BLaER1 (cell line): ENCODE results near the gene MUSK.
"Not testable (repeated sequence)": the region's sequence is repeated elsewhere in the genome, so short reads cannot be mapped to it uniquely, and the experiment has no call there.

ENCODE experiments used
- H3K27ac ChIP-seq: shearing (Covaris generic); formaldehyde crosslinking; 2 replicates; pipeline ENCODE4 v1.8.1; 2022
- H3K27me3 ChIP-seq: shearing (Covaris generic); formaldehyde crosslinking; 2 replicates; pipeline ENCODE4 v1.8.1; 2022
- H3K36me3 ChIP-seq: shearing (Covaris generic); formaldehyde crosslinking; 2 replicates; pipeline ENCODE4 v1.8.1; 2022
- H3K4me1 ChIP-seq: shearing (Covaris generic); formaldehyde crosslinking; 2 replicates; pipeline ENCODE4 v1.8.1; 2022
- H3K4me2 ChIP-seq: shearing (Covaris generic); formaldehyde crosslinking; 2 replicates; pipeline ENCODE4 v1.8.1; 2022
- H3K4me3 ChIP-seq: shearing (Covaris generic); formaldehyde crosslinking; 2 replicates; pipeline ENCODE4 v1.8.1; 2022
- H3K9ac ChIP-seq: shearing (Covaris generic); formaldehyde crosslinking; 2 replicates; pipeline ENCODE4 v1.8.1; 2022
- H3K9me3 ChIP-seq: shearing (Covaris generic); formaldehyde crosslinking; 2 replicates; pipeline ENCODE4 v1.8.1; 2022
- H4K20me1 ChIP-seq: shearing (Covaris generic); formaldehyde crosslinking; 2 replicates; pipeline ENCODE4 v1.8.1; 2022
- Cebpa-rat ChIP-seq: shearing (Covaris generic); IDR thresholded peaks from 2 replicates; pipeline ENCODE4 v1.8.1; 2022

Gene MUSK

DNA sequence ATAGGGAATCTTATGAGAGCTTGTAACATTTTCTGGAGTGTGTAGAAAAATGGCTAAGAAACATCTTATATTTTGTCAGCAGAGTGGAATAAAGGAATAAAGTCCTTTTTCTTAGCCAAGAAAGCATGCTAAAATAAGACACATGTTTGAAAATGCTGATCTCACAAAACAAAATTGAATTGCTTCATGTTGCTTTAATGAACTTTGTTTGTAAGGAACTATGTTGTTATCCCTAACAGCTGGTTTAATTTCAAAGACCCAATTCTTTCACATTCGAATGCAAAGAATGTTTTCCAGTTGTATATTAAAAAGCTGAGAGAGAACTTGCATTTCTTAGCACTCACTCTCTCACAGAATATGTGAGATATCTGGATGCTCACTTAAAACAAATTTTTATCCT is 107.6 kb downstream of the MUSK start:
- Histone ChIP-seq H4K20me1 (no peaks in the 10 kb centered on the region), H3K9ac (no peak overlapping the region), H3K27ac (no peak overlapping the region), H3K4me2 (no peak overlapping the region), H3K4me1 (no peaks in the 10 kb centered on the region), H3K27me3 (no peaks in the 10 kb centered on the region), H3K9me3 (no peaks in the 10 kb centered on the region), H3K4me3 (no peak overlapping the region), H3K36me3 (no peaks in the 10 kb centered on the region)
- no peak for TF ChIP-seq Cebpa-rat

DNA sequence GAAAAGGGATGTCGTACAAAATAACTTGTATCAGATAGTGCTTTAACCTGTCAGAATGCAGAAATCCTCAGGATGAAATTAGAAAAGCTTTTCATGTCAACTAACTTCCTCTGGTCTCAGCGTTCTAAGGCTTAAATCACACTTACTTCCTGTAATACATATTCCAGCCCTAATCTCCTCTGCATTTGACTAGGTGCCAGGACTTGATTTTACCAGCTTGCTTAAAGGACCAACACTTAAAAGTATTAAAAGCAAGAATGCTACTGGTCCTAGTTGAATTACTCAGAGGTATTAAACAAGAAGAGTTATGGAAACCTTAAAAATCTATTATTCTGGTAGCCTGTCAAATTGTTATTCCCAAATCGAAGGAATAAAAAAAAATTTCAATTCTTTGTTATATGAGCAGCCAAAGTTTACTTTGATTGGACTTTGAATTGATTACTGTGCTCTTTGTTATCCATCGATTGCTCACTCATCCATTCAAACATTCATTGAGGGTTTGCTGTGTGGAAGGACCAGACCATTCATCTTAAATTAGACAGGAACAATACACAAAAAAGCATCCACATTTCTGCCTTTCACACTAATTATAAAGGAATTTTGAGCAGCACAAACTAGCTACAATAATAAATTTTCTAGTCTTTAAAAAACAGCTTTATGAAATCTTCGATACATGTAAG is 108.7 kb downstream of the MUSK start:
- no peaks in the 10 kb centered on the region for H3K4me1 ChIP-seq
- H3K4me2 ChIP-seq, result no peak overlapping the region
- no peaks in the 10 kb centered on the region for H4K20me1 ChIP-seq
- H3K36me3 ChIP-seq, result no peaks in the 10 kb centered on the region
- no peak overlapping the region for H3K9ac ChIP-seq
- no peaks in the 10 kb centered on the region for H3K9me3 ChIP-seq
- no peaks in the 10 kb centered on the region for H3K27me3 ChIP-seq
- TF ChIP-seq Cebpa-rat, result no peak
- no peak overlapping the region for H3K27ac ChIP-seq
- H3K4me3 ChIP-seq, result no peak overlapping the region

DNA sequence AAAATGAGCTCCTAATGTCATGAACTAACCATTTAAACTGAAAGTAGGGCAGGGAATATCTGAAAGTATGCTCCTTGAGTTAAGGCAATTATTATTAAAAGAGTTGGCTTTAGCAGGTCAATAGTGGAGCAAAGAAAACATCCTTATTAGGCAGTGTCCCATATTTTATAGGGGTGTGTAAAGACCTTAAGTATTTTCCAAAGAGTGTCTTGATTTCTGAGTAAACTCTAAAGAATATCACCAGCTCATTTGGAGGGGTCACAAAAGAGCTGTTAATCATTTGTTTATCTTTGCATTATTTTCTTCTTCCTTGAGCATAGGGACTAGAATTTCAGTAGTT is 109.3 kb downstream of the MUSK start:
- H3K4me3 ChIP-seq, result no peak overlapping the region
- H4K20me1 ChIP-seq, result no peaks in the 10 kb centered on the region
- no peaks in the 10 kb centered on the region for H3K27me3 ChIP-seq
- H3K36me3 ChIP-seq, result no peaks in the 10 kb centered on the region
- TF ChIP-seq Cebpa-rat, result no peak
- no peaks in the 10 kb centered on the region for H3K4me1 ChIP-seq
- H3K9ac ChIP-seq, result no peak overlapping the region
- H3K27ac ChIP-seq, result no peak overlapping the region
- no peak overlapping the region for H3K4me2 ChIP-seq
- no peaks in the 10 kb centered on the region for H3K9me3 ChIP-seq

DNA sequence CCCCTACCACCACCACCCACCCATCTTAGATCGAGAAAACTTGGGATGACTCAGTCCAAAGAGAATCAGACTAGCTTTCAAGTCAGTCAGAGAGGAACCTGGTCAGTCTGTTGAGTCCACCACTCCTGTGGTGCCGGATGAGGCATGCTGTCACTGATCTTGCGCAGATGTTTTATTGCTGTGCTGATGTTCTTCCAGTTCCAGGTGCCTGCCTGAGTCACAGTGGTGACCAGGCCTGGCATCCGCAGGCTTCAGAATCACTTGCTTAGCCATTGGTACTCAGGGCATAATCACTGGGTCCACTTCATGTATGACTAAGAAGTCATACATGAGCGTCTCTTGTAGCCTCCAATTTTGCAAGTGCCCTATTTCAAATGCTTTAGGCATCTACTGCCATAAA is 114.1 kb downstream of the MUSK start:
- Histone ChIP-seq H3K27ac (no peak overlapping the region), H3K9me3 (no peaks in the 10 kb centered on the region), H3K4me1 (no peaks in the 10 kb centered on the region), H3K9ac (no peak overlapping the region), H3K27me3 (no peaks in the 10 kb centered on the region), H3K36me3 (no peaks in the 10 kb centered on the region), H3K4me3 (no peak overlapping the region), H4K20me1 (no peaks in the 10 kb centered on the region), H3K4me2 (no peak overlapping the region)
- no peak for TF ChIP-seq Cebpa-rat

DNA sequence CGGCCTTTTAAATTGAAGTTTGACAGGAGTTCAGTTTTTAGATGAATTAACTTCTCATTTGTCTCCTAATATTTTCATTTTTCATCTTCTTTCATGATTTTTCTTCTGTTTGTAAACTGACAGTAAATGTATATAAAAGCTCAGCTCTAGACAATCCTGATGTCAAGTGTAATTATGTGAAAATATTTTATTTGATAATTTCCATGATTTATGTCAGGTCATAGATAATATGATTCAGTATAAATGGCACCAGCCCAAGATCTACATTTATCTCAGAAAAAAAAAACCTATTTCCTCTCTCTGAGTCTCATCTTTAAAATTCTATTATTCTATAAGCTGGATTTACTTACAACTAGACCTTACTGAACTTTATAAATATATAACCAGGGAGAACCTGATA is 115.7 kb downstream of the MUSK start:
- H4K20me1 ChIP-seq, result no peaks in the 10 kb centered on the region
- H3K4me1 ChIP-seq, result no peaks in the 10 kb centered on the region
- no peak overlapping the region for H3K4me3 ChIP-seq
- H3K4me2 ChIP-seq, result no peak overlapping the region
- no peak overlapping the region for H3K9ac ChIP-seq
- H3K27me3 ChIP-seq, result no peaks in the 10 kb centered on the region
- H3K36me3 ChIP-seq, result no peaks in the 10 kb centered on the region
- no peak for TF ChIP-seq Cebpa-rat
- no peak overlapping the region for H3K27ac ChIP-seq
- no peaks in the 10 kb centered on the region for H3K9me3 ChIP-seq

DNA sequence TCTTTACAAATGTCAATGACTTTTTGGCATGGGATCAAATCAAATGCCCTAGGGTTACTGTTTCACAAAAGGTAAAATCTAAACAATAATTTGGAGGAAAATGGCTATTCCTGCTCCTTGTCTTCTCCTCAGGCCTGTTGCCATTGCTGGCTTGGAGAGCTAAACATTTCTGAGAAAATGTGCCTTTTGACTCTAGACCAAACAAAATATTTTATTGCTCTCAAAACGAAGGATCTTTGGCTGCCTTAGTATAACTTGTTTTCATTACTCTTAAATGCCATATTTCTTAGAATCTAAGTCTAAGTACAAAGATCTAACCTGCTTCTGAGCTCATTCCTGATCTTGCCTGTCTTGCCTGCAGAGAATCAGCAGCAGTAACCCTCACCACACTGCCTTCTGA is 116.6 kb downstream of the MUSK start:
- H4K20me1 ChIP-seq, result no peaks in the 10 kb centered on the region
- no peaks in the 10 kb centered on the region for H3K27me3 ChIP-seq
- no peak overlapping the region for H3K27ac ChIP-seq
- no peak overlapping the region for H3K4me3 ChIP-seq
- no peaks in the 10 kb centered on the region for H3K9me3 ChIP-seq
- H3K36me3 ChIP-seq, result no peaks in the 10 kb centered on the region
- no peaks in the 10 kb centered on the region for H3K4me1 ChIP-seq
- no peak overlapping the region for H3K9ac ChIP-seq
- TF ChIP-seq Cebpa-rat, result no peak
- H3K4me2 ChIP-seq, result no peak overlapping the region

DNA sequence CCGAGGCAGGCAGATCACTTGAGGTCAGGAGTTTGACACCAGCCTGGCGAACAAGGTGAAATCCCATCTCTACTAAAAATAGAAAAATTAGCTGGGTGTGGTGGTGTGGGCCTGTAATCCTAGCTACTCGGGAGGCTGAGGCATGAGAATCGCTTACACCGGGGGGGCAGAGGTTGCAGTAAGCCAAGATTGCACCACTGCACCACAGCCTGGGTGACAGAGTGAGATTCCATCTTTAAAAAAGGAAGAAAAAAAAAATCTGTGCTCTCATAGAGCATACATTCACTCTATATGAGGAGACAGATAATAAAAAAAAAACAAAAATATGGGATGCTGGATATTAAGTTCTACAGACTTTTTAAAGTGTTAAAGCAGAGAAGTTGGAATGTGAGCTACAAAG is 119.8 kb downstream of the MUSK start:
- H3K4me1 ChIP-seq, H3K4me3 ChIP-seq, H4K20me1 ChIP-seq, H3K27me3 ChIP-seq, H3K9me3 ChIP-seq, H3K9ac ChIP-seq, H3K36me3 ChIP-seq, H3K27ac ChIP-seq, H3K4me2 ChIP-seq: not testable (repeated sequence)

DNA sequence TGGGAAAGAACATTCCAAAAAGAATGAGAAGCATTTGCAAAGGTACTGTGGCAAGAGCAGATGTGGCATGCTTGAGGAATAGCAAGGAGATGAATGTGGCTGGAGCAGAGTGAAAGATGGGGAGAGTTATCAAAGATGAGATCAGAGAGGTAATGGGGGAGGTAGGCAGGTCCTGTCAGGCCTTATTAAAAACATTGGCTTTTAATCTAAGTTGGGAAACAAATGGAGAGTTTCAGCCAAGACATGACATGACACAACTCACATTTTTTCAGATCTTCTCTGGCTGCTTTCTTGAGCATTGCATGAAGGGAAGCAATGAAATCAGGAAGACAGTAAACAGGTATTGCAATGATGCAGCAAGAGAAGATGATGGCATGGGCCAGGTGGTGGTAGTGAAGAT is 120.3 kb downstream of the MUSK start:
- Histone ChIP-seq H3K27me3 (no peaks in the 10 kb centered on the region), H3K36me3 (no peaks in the 10 kb centered on the region), H3K27ac (no peak overlapping the region), H3K9me3 (no peaks in the 10 kb centered on the region), H3K9ac (no peak overlapping the region), H3K4me1 (no peaks in the 10 kb centered on the region), H3K4me3 (no peak overlapping the region), H4K20me1 (no peaks in the 10 kb centered on the region), H3K4me2 (no peak overlapping the region)
- no peak for TF ChIP-seq Cebpa-rat

DNA sequence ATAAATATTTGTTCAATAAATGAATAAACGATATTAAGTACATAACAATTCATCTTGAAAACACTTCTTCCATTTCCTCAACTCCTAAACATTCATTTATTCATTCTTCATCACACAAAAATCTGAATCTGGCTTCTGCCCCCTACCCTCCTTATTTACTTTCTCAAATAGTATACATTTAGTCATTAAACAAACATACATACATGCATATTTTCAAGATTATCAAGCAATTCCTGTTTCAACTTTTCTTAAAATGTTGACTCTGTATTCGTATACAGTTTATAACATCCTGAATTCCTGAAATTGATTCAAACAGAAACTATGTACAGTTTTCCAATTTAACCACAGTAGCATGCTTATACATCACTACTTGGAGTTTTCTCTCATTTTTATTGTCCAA is 129.0 kb downstream of the MUSK start:
- Histone ChIP-seq H3K27ac (no peak overlapping the region), H3K4me2 (no peak overlapping the region), H3K4me3 (no peak overlapping the region)

DNA sequence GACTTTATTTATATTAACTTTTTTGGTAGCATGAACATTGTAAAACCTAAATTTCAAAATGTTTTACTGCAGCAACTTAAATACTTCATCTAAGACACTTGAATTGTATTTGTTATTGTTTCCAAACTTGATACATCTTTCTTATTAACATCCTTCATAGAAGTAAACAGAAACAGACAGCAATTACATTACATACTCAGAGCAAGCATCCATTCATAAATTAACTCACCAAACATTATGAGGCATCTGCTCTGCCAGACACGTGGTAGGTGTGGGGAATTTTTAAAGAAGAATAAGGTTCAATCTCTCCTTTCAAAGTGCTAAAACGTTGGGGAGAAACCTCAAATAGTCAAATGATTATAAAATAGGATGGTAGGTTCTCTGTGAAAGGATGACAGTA is 130.8 kb downstream of the MUSK start:
- no peak overlapping the region for H3K4me2 ChIP-seq
- no peaks in the 10 kb centered on the region for H4K20me1 ChIP-seq
- no peaks in the 10 kb centered on the region for H3K27me3 ChIP-seq
- TF ChIP-seq Cebpa-rat, result no peak
- H3K9ac ChIP-seq, result no peak overlapping the region
- no peak overlapping the region for H3K27ac ChIP-seq
- no peaks in the 10 kb centered on the region for H3K9me3 ChIP-seq
- H3K4me1 ChIP-seq, result no peaks in the 10 kb centered on the region
- H3K4me3 ChIP-seq, result no peak overlapping the region
- no peaks in the 10 kb centered on the region for H3K36me3 ChIP-seq

More for the DNA sequence above, 129.0 kb downstream of the MUSK start:
- H3K36me3 ChIP-seq, result no peaks in the 10 kb centered on the region
- H3K9ac ChIP-seq, result no peak overlapping the region
- H3K4me1 ChIP-seq, result no peaks in the 10 kb centered on the region
- no peak for TF ChIP-seq Cebpa-rat
- H4K20me1 ChIP-seq, result no peaks in the 10 kb centered on the region
- H3K27me3 ChIP-seq, result no peaks in the 10 kb centered on the region
- H3K9me3 ChIP-seq, result no peaks in the 10 kb centered on the region

DNA sequence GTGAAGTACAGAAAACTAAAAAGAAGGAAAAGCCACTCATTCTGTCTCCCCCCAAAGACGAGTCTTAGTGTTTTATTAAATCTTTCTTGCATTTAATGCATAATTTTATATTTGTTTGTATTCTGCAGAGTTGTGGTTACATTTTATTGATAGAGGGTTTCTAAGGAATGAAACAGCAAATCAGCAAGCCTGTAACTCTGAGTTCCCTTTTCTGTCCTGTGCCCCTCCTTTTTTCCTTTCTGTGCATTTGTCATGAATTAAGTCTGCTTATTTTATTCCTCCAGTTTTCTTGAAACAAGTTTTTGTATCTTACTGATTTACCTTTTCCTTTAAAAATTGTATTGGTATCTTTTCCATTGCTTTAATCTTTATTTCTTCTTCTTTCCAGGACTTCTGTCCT is 132.8 kb downstream of the MUSK start:
- H3K4me1 ChIP-seq, result no peaks in the 10 kb centered on the region
- no peaks in the 10 kb centered on the region for H3K36me3 ChIP-seq
- no peak for TF ChIP-seq Cebpa-rat
- no peaks in the 10 kb centered on the region for H3K27me3 ChIP-seq
- H3K4me3 ChIP-seq, result no peak overlapping the region
- no peaks in the 10 kb centered on the region for H3K9me3 ChIP-seq
- H3K27ac ChIP-seq, result no peak overlapping the region
- no peak overlapping the region for H3K9ac ChIP-seq
- H3K4me2 ChIP-seq, result no peak overlapping the region
- H4K20me1 ChIP-seq, result no peaks in the 10 kb centered on the region
